ACC112 (cell line): Measurements from ENCODE around the gene CLDN14.
A peak's percentile ranks its signal among the peaks of the same experiment; 100 is the strongest.

Experiments used
- H2AFZ ChIP-seq: fragments of 200-600 bp; sonication (generic); one replicate; pipeline ENCODE4 v1.6.0; 2017; ENCODE audit warnings: antibody characterized with exemption, low read length; ENCODE audit not compliant: unreplicated experiment
- H3K27ac ChIP-seq: fragments of 200-600 bp; sonication (generic); 2 replicates; pipeline ENCODE4 v1.5.1; 2014; ENCODE audit warnings: low read depth, mild to moderate bottlenecking, antibody characterized with exemption, low read length, moderate library complexity
- H3K27me3 ChIP-seq: fragments of 200-600 bp; sonication (generic); 2 replicates; pipeline ENCODE4 v1.6.1; 2014; ENCODE audit warnings: mild to moderate bottlenecking, antibody characterized with exemption, low read length, moderate library complexity, mixed read lengths; ENCODE audit not compliant: insufficient read depth
- H3K36me3 ChIP-seq: fragments of 200-600 bp; sonication (generic); 2 replicates; pipeline ENCODE4 v1.6.1; 2016; ENCODE audit warnings: mild to moderate bottlenecking, antibody characterized with exemption, low read length, moderate library complexity, mixed read lengths; ENCODE audit not compliant: insufficient read depth
- H3K4me1 ChIP-seq: fragments of 200-600 bp; sonication (generic); one replicate; pipeline ENCODE4 v1.6.1; 2016; ENCODE audit warnings: low read length, mixed read lengths; ENCODE audit not compliant: insufficient read depth, unreplicated experiment, control insufficient read depth
- H3K4me3 ChIP-seq: fragments of 200-600 bp; sonication (generic); 2 replicates; pipeline ENCODE4 v1.5.1; 2014; ENCODE audit warnings: mild to moderate bottlenecking, low read depth, low read length
- H3K79me2 ChIP-seq: fragments of 200-600 bp; sonication (generic); one replicate; pipeline ENCODE4 v1.6.0; 2016; ENCODE audit warnings: low read length; ENCODE audit not compliant: control insufficient read depth, unreplicated experiment, insufficient read depth

The CLDN14 gene

GRCh38 chr21:36434144-36434543, 45.8 kb downstream of the CLDN14 start:
- Histone ChIP-seq H3K4me1 (peaks cover 32% of the 10 kb centered on the region), H3K27ac (no peak overlapping the region), H3K27me3 (no peaks in the 10 kb centered on the region), H2AFZ (no peak overlapping the region), H3K79me2 (no peaks in the 10 kb centered on the region), H3K4me3 (no peak overlapping the region), H3K36me3 (no peaks in the 10 kb centered on the region)

- Histone ChIP-seq H3K4me1 (peaks cover 38% of the 10 kb centered on the region), H3K27ac (no peak overlapping the region), H3K79me2 (no peaks in the 10 kb centered on the region), H3K36me3 (no peaks in the 10 kb centered on the region), H3K4me3 (no peak overlapping the region), H2AFZ (no peak overlapping the region), H3K27me3 (no peaks in the 10 kb centered on the region)
Observed at GRCh38 chr21:36433059-36433709, 46.7 kb downstream of the CLDN14 start.

- Histone ChIP-seq H3K27me3 (no peaks in the 10 kb centered on the region), H3K79me2 (no peaks in the 10 kb centered on the region), H2AFZ (no peak overlapping the region), H3K4me3 (peak overlapping the region; percentile 68), H3K4me1 (peaks cover 25% of the 10 kb centered on the region), H3K27ac (peak overlapping the region; percentile 69; the same call in 1 of the 2 replicates), H3K36me3 (no peaks in the 10 kb centered on the region)
Observed at GRCh38 chr21:36431252-36431651, 48.7 kb downstream of the CLDN14 start.

- Histone ChIP-seq H3K27me3 (no peaks in the 10 kb centered on the region), H3K4me3 (peak overlapping the region; percentile 68), H3K79me2 (no peaks in the 10 kb centered on the region), H3K36me3 (no peaks in the 10 kb centered on the region), H3K4me1 (peaks cover 25% of the 10 kb centered on the region), H2AFZ (no peak overlapping the region), H3K27ac (peak overlapping the region; percentile 69)
Observed at GRCh38 chr21:36430841-36431240, 49.1 kb downstream of the CLDN14 start.

GRCh38 chr21:36429947-36430546, 49.9 kb downstream of the CLDN14 start:
- Histone ChIP-seq H3K4me3 (peak overlapping the region; percentile 68), H3K27me3 (no peaks in the 10 kb centered on the region), H2AFZ (no peak overlapping the region), H3K36me3 (no peaks in the 10 kb centered on the region), H3K79me2 (no peaks in the 10 kb centered on the region), H3K4me1 (peaks cover 25% of the 10 kb centered on the region), H3K27ac (peak overlapping the region; percentile 79)

GRCh38 chr21:36428761-36429432, 51.0 kb downstream of the CLDN14 start:
- Histone ChIP-seq H3K4me1 (peaks cover 25% of the 10 kb centered on the region), H3K36me3 (no peaks in the 10 kb centered on the region), H3K4me3 (0 out of 2 replicates have a peak overlapping the region, but pooled peaks have one; percentile 57), H2AFZ (no peak overlapping the region), H3K79me2 (no peaks in the 10 kb centered on the region), H3K27ac (peak overlapping the region; percentile 79; the same call in 1 of the 2 replicates), H3K27me3 (no peaks in the 10 kb centered on the region)

GRCh38 chr21:36427502-36427901, 52.4 kb downstream of the CLDN14 start:
- Histone ChIP-seq H3K4me3 (no peak overlapping the region), H3K36me3 (no peaks in the 10 kb centered on the region), H2AFZ (no peak overlapping the region)

GRCh38 chr21:36425286-36425685, 54.6 kb downstream of the CLDN14 start:
- Histone ChIP-seq H3K36me3 (no peaks in the 10 kb centered on the region), H2AFZ (no peak overlapping the region), H3K4me1 (peaks cover 15% of the 10 kb centered on the region), H3K27me3 (no peaks in the 10 kb centered on the region), H3K79me2 (no peaks in the 10 kb centered on the region), H3K27ac (no peak overlapping the region), H3K4me3 (no peak overlapping the region)

More at GRCh38 chr21:36427502-36427901, 52.4 kb downstream of the CLDN14 start:
- Histone ChIP-seq H3K79me2 (no peaks in the 10 kb centered on the region), H3K27ac (no peak overlapping the region), H3K4me1 (peaks cover 26% of the 10 kb centered on the region), H3K27me3 (no peaks in the 10 kb centered on the region)

- no peaks in the 10 kb centered on the region for H3K79me2 ChIP-seq
- no peak overlapping the region for H3K4me3 ChIP-seq
- H3K27me3 ChIP-seq: no peaks in the 10 kb centered on the region
- H3K36me3 ChIP-seq: no peaks in the 10 kb centered on the region
- H3K4me1 ChIP-seq: peaks cover 14% of the 10 kb centered on the region
- H3K27ac ChIP-seq: no peak overlapping the region
- no peak overlapping the region for H2AFZ ChIP-seq
Observed at GRCh38 chr21:36424592-36424991, 55.3 kb downstream of the CLDN14 start.

- Histone ChIP-seq H2AFZ (no peak overlapping the region), H3K4me3 (no peak overlapping the region), H3K27me3 (no peaks in the 10 kb centered on the region), H3K4me1 (peaks cover 7% of the 10 kb centered on the region), H3K36me3 (no peaks in the 10 kb centered on the region), H3K27ac (no peak overlapping the region), H3K79me2 (no peaks in the 10 kb centered on the region)
Observed at GRCh38 chr21:36423771-36424433, 56.0 kb downstream of the CLDN14 start.
